Measurements from ENCODE around the gene ETFA.
A peak's percentile ranks its signal among the peaks of the same experiment; 100 is the strongest.
"Not testable (repeated sequence)": the region's sequence is repeated elsewhere in the genome, so short reads cannot be mapped to it uniquely, and the experiment has no call there.

The ETFA gene

GRCh38 chr15:76270876-76271275, 40.4 kb downstream of the ETFA start:
- DNase-seq (ENCODE audit: low read depth), result no peak

GRCh38 chr15:76267077-76267476, 44.2 kb downstream of the ETFA start:
- DNase-seq (ENCODE audit: low read depth), result no peak

- not testable (repeated sequence) for DNase-seq (ENCODE audit: low read depth)
Measured at GRCh38 chr15:76265769-76266168, 45.5 kb downstream of the ETFA start.

- no peak for DNase-seq (ENCODE audit: low read depth)
Measured at GRCh38 chr15:76260246-76260938, 50.9 kb downstream of the ETFA start.

- no peak for DNase-seq (ENCODE audit: low read depth)
Measured at GRCh38 chr15:76259392-76259791, 51.9 kb downstream of the ETFA start.

GRCh38 chr15:76258460-76258859, 52.8 kb downstream of the ETFA start:
- no peak for DNase-seq (ENCODE audit: low read depth)

GRCh38 chr15:76253691-76254473, 57.4 kb downstream of the ETFA start:
- peak; percentile 49 for DNase-seq (ENCODE audit: low read depth)

- DNase-seq (ENCODE audit: low read depth), result no peak
Measured at GRCh38 chr15:76252249-76252648, 59.0 kb downstream of the ETFA start.

- DNase-seq (ENCODE audit: low read depth), result no peak
Measured at GRCh38 chr15:76251717-76252116, 59.6 kb downstream of the ETFA start.

- no peak for DNase-seq (ENCODE audit: low read depth)
Measured at GRCh38 chr15:76245072-76245610, 66.1 kb downstream of the ETFA start.

- DNase-seq (ENCODE audit: low read depth), result no peak
Measured at GRCh38 chr15:76239786-76240185, 71.5 kb downstream of the ETFA start.

- no peak for DNase-seq (ENCODE audit: low read depth)
Measured at GRCh38 chr15:76236350-76236749, 74.9 kb downstream of the ETFA start.

- peak; percentile 36 for DNase-seq (ENCODE audit: low read depth)
Measured at GRCh38 chr15:76235186-76235826, 76.0 kb downstream of the ETFA start.

GRCh38 chr15:76234337-76234889, 76.9 kb downstream of the ETFA start:
- no peak for DNase-seq (ENCODE audit: low read depth)

- DNase-seq (ENCODE audit: low read depth), result no peak
Measured at GRCh38 chr15:76233921-76234320, 77.3 kb downstream of the ETFA start.

- no peak for DNase-seq (ENCODE audit: low read depth)
Measured at GRCh38 chr15:76229266-76229665, 82.0 kb downstream of the ETFA start.

- no peak for DNase-seq (ENCODE audit: low read depth)
Measured at GRCh38 chr15:76223521-76223920, 87.7 kb downstream of the ETFA start.

- no peak for DNase-seq (ENCODE audit: low read depth)
Measured at GRCh38 chr15:76222159-76222558, 89.1 kb downstream of the ETFA start.

- no peak for DNase-seq (ENCODE audit: low read depth)
Measured at GRCh38 chr15:76221085-76221767, 90.0 kb downstream of the ETFA start.

- DNase-seq (ENCODE audit: low read depth), result no peak
Measured at GRCh38 chr15:76217882-76218217, 93.4 kb downstream of the ETFA start.

- DNase-seq (ENCODE audit: low read depth), result peak; percentile 24
Measured at GRCh38 chr15:76217029-76217881, 94.0 kb downstream of the ETFA start.

Data from fibroblast of gingiva (primary cell).